GM10266 (cell line): ENCODE measurements around the gene MRPL27.
A peak's percentile ranks its signal among the peaks of the same experiment; 100 is the strongest.
"Not testable (repeated sequence)": the region's sequence is repeated elsewhere in the genome, so short reads cannot be mapped to it uniquely, and the experiment has no call there.

ENCODE experiments used
- DNase-seq: peaks from one replicate; pipeline ENCODE4 v3.0.0; 2012; ENCODE audit errors: extremely low spot score
- CTCF ChIP-seq: IDR thresholded peaks from 2 replicates; pipeline ENCODE4 v1.5.1; 2012; ENCODE audit warnings: mild to moderate bottlenecking, low read depth; ENCODE audit not compliant: control insufficient read depth, insufficient read depth; ENCODE audit errors: missing control alignments

MRPL27 gene

GRCh38 chr17:50407921-50408320, 34.9 kb upstream of the MRPL27 start:
- DNase-seq = no peak

GRCh38 chr17:50406578-50406977, 33.6 kb upstream of the MRPL27 start:
- no peak for TF ChIP-seq CTCF
- no peak for DNase-seq

More at GRCh38 chr17:50407921-50408320, 34.9 kb upstream of the MRPL27 start:
- no peak for TF ChIP-seq CTCF

- DNase-seq = not testable (repeated sequence)
Measured at GRCh38 chr17:50405351-50405750, 32.4 kb upstream of the MRPL27 start.

GRCh38 chr17:50399591-50399990, 26.6 kb upstream of the MRPL27 start:
- DNase-seq = not testable (repeated sequence)

GRCh38 chr17:50398672-50399071, 25.7 kb upstream of the MRPL27 start:
- not testable (repeated sequence) for DNase-seq

GRCh38 chr17:50397919-50398285, 24.9 kb upstream of the MRPL27 start:
- TF ChIP-seq CTCF = no peak
- no peak for DNase-seq

GRCh38 chr17:50397111-50397918, 24.3 kb upstream of the MRPL27 start, which contains the start of gene LRRC59:
TSS of gene LRRC59 (minus strand) at chr17:50397523. CDS start at chr17:50397317, 206 bp downstream.
- DNase-seq = peak; percentile 90
- peak; percentile 100 for TF ChIP-seq CTCF

GRCh38 chr17:50396261-50397110, 23.5 kb upstream of the MRPL27 start:
- TF ChIP-seq CTCF = no peak
- DNase-seq = no peak
